GM21381 (cell line): ENCODE data around the gene USP19.

ENCODE experiments used
- ATAC-seq: cut with Tn5 transposase; IDR thresholded peaks from one replicate; pipeline ENCODE4 v1.9.1; 2021; ENCODE audit warnings: mild to moderate bottlenecking, moderate library complexity; ENCODE audit not compliant: unreplicated experiment

USP19 gene

DNA sequence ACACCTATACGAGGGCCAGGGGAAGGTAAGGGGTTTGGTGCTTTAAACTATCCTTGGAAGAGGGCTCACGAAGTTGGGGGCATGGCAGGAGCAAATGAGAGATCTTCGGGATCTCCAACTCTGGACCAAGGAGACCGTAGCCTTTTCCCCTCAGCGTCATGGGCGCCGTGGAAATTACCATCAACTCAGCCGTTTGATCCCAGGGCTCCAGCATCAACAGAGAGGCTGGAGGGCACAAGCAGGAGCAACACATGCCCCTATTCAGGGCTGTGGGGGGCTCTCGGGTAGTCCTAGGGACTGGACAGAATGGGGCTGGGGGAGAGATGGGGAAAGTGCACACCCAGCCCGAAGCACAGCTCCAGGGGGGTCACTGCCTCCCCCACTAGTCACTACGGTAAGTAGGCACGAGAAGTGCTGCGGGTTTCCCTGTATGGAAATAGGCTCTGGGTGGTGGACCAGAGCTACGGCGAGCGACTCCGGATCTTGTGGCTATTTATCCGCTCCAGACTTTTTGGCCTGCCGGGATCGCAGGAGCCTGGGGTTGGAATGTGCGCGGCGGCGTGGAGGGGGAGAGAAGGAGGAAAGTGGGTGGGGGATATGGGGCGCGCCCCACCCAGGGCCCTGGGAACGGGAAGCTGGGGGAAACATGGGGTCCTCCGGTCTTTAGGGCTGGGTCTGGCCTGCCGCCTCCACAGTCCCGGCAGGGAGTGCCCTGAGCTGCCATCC is 12.8 kb upstream of the USP19 start:
- ATAC-seq: no peak

DNA sequence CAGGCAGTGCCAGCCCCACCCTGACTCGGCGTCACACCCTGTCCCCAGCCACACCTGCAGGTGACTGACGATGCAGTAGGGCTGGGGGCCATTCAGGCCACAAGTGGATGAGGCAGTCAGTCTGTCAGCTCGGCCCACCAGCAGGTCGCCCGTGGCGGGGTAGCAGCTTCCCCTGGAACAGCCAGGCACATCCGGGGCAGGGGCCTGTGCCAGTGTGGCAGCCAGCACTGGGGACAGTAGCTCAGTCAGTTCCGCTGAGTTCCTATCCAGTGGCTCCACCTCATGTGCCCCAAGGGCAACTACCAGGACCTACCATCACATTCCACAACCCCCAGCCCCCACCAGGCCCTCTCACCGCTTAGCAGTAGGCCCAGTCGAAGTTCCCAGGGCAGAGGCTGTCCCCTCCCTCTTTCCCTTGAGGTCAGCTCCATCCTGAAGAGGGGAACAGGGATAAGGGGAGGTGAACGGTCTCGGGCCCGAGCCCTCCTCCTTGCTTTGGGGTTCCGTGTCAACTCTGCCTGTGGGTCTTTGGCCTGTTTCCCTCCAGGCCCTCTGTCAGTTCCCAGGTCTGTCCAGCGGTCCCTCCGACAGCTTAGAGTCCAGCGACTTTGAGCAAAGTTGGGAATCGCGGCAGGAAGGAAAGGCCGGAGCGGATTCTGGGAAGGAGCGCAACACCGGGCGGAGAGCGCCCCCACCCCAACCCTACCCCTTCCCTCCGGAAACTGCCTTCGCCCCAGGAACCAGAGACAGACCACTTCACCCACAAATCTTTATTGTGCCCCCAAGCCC is 12.0 kb upstream of the USP19 start, which contains the start of gene LAMB2:
TSS of gene LAMB2 (minus strand) at position 614 of the 789 bp plus-strand sequence. CDS start at position 431, 183 bp downstream.
- ATAC-seq: no peak

DNA sequence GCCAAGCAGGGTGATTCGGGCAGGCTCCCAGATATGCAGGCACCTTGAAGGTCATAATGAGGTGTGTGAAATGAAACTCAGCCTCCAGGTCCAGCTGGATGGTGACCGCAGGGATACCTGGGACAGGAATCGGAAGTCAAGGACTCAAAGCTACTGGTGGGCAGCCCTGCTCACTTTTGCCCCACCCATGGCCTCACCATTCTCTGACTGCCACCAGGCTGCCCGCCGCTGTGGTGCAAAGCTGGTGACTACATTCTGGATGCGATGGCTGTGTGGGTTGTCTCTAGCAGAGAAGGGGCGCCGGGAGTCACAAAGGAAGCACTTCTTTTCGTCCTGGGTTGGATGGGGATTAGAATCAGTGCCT is 11.4 kb upstream of the USP19 start:
- no peak for ATAC-seq

DNA sequence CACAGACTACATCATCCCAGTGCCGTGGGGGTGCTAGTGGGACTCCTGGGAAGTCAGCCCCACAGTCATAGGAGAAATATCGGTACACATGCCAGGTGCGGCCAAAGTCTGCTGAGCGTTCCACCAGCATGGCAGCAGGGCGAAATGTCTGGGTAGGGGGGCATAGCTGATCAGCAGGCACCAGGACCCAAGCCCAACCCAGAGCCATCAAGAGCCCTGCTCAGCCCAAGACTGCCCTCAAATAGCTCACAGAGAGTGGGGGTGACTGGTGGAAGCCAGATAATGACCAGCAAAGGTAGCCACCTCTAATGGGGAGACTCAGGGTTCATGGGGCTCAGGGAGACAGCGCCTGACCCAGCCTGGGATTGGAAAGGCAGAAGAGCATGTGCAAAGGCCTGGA is 11.0 kb upstream of the USP19 start:
- ATAC-seq: no peak

DNA sequence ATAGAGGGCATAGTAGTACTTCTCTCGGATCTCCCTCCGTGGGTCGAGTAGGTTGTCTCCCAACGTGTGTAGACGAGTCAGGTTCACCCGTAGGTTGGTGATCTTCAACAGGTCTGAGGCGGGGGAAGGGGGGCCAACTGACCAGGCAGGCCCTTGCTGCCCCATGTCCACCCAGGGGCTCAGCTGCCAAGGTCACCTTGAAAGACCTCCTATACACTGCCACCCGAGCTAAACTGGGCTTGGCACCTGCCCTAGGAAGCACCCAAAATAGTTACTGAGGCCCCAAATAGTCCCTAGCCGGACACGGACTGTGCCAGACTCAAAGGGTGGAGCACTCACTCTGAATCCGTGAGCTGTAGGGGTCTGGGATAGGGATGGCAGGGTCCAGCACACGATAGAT is 10.4 kb upstream of the USP19 start:
- no peak for ATAC-seq

DNA sequence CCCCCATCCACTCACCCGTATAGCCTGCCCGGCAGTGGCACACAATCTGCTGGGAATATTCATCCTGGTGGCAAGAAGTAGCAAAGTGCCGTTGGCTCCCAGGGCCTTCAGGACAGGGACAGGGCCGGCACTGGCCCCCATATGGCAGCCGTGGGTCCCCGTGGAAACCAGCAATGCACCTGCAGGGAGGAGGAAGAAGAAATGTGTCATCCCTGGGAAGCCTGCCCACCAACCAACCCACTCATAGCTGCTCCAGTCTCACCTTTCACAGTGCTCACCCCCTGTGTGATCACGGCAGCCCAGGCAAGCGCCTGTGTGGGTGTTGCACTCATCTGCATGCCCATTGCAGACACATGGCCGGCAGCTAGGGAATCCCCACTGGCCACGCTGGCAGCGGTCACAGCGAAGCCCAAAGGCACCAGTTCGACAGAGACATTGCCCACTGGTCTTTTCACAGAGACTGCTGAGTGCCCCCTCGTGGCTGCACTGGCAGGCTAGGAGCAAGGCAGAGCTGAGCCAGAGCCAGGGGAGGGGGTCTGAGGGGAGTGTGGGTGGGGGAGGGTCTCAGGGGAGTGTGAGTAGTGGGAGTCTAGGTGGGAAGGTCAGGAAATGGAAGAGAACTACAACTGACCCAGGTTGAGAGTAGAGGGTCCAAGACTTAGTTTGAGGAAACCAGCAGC is 4.5 kb upstream of the USP19 start:
- ATAC-seq: no peak

DNA sequence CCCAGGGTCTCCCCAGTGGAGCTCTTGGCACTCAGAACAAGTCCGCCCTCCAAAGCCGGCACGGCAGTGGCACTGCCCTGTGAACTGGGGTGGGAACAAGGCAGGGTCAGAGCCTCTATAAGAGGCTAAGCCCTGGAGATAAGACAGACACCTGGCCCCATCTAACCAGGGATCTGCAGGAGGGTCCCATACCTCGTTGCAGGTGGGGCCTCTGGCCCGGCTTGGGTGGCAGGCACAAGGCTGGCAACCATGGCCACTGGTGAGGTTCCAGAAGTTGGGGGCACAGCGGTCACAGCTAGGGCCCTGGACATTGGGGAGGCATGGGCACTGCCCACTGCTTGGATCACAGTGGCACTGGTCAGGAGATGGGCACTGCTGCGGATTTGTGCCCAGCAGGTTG is 3.6 kb upstream of the USP19 start:
- ATAC-seq: no peak

DNA sequence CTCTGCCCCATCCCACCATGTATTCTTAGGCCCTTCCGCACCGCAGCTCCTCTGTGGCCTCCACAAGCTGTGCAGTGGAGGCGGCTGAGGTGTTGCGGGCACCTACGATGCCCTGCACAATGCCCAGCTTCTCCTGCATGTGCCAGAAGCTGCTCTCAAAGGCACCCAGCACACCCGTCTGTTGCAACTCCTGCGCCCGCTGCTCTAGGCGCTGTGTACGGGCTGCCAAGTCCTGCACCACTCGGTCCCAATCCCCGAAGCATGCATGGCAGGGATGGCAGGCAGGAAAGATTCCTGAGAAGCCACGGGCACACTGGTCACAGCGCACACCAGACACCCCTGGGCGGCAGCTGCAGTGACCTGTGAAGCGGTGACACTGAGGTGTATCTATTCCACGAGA is 3.1 kb upstream of the USP19 start:
- no peak for ATAC-seq

DNA sequence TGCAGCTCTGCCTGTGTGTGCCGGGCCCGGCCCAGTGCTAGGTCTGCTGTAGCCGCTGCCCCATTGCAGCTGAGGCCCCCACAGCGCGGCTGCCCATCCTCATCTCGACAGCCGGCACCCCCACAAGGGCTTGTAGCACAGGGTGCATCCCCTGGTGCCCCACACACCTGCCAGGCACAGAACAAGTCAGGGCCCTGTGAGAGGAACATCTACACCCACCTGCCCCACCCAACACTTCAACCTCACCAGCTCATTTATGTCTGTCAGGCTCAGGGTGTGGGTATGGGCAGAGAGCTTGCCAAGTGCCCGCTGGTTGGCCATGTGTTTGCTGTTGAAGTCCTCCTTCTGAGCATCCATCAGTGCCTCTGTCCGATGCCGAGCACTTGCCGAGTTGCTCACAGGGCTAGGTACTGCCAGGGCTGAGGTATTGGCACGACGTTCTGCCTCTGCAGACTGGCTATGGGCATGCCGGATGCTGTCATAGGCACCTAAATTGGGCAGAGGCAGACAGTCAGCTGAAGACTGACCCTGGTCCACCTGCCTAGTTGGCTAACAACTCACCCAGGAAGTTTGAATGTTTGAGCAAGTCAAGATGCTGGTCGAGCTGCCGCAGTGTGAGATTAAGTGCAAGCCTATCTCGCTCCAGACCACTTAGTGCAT is 2.4 kb upstream of the USP19 start:
- ATAC-seq: no peak

DNA sequence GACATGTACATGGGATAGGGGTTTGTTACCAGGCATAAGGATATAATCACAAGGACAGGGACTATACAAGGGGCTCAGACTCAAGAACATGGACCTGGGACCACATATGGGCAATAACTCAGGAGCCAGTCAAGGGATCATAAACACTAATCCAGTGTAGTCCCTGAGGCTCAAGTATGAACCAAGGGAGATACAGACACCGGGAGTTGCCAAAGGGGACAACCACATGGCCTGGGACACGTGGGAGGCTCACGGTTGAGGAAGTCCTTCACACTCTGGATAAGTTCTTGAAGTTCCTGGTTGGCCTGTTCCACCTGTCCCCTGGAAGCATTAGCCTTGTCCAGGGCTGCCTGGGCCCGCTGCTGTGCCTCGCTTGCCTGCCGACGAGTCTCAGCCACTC is 1.8 kb upstream of the USP19 start:
- ATAC-seq: no peak

DNA sequence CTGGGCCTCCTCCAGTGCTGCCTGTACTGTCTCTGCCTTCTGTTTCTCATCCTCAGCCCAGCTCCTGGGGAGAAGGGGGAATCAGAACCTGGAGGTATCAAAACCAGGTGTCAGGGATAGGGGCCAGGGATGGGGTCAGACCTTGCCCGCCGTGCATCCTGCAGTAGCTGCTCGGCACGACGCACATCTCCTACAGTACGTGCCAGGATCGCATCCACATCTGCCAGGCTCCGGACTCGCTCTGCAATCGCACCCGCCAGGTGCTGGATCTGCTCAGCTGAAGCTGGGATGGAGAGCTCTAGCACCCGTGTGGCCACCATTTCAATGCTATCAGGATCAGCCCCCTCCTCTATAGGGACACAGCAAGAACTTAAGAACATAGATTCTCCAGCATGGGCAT is 1.4 kb upstream of the USP19 start:
- ATAC-seq: no peak

DNA sequence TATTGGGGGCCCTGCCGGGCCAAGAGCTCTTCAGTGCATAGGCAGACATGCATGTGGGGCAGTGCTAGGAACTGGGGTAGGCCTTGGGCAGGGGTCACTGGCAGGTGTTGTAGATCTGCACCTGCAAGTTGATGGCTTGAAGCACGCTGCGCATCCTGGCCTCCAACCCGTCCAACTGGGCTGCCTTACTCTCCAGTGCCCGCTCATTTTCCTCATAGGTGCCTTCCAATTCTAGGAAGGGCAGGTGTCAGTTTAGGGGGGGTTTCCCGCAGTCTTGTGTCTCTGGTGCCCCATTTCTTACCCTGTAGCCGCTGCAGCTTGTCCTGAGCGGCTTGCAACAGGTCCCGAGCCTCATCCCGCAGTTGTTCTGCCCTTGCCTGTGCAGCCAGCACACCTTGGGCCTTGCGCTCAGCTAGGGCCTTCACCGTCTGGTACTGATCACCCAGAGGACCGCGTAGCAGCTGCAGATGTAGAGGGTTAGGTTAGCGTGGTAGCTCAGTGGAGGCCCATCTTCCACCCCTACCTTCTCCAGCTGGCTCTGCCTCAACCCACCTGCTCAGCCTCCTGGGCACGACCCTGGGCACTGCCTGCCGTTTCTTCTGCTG is 611 bp upstream of the USP19 start:
- ATAC-seq: peak; percentile 6

DNA sequence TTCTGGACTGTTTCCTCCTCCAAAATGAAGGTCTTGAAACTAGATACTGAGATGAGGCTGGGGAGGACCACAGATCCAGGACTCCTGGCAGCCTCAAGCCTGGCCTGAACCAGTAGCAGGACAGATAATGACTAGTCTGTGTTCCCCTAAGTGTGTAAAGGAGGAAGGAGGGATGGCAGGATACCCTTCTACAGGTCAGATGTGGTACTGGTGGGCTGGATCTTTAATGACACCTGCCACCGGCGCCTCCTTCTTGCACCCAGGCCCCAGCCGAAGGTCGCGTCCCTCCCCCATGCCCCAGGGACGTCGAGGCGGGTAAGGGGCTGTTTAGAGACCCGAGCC is 556 bp downstream of the USP19 start:
- ATAC-seq: no peak

DNA sequence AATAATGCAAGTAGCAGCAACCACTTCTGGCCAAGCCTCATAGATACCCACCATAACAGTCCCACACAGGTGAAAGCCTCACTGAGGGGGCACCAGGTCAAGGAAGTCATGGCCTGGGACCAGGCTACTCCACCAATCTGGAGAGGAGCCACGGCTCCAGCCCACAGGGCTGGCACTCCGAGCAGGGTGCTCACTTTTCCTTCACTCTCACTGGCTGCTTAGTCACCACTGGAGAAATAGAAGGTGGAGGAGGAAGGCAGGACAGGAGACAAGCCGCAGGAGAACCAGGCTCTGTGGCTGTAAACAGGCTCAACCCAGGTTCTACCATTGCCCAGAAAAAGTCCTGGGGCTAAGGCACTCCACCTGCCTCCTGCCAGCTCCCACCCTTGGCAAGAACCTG is 1.2 kb downstream of the USP19 start:
- ATAC-seq: no peak

DNA sequence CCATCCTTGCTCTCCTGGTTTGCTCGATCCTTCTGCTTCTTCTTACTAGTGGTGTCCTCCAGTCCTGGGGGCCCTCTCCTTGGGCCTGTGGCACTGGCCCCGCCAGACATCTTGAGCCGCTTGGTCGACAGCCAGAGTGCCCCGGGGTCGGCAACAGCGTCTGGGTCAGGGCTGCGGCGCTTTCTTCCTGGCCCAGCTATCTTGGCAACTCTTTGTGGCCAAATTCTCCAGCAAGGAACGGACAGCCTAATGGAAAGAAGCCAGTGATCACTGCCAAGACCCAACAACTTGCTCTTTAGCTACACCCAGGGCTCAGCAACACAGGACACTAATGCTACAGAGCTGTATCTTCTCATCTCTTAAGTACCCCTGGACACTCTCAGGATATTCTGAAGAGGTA is 1.6 kb downstream of the USP19 start:
- ATAC-seq: no peak

DNA sequence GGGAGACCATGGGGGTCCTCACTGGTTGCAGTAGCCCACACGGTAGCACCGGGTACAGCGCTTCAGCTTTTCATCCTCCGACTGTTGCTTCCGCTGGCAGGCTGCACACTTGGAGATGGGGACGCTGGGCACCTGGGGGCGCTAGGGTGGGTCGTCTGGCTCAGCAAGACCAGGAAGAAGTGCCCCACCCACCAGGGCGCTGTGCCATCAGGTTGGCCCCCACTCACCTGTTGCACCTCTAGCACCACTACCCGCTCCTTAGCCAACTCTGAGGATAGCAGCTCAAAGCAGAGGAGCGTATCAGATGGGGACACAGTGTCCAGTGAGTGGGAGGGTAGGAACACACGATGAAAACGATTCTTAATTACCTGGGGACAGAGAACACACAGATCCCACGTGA is 8.4 kb downstream of the USP19 start:
- no peak for ATAC-seq

DNA sequence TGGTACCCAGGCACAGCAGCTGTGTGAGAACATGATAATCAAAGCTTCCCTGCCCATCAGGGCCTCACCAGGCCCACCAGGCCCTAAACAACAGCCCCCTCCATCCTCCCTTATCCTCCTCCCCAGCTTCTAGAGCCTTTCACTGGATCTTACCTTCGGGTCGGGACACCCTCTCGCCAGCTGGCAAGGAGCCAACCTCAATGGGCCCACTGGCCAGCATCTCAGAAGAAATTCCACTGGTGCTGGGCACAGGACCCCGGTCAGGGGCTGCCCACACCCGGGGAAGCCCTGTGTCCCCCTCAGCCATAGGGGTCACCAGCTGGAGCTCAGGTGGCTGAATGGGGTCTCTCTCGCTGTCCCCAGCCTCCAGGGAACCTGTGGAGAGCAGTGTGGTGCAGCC is 9.3 kb downstream of the USP19 start:
- no peak for ATAC-seq

DNA sequence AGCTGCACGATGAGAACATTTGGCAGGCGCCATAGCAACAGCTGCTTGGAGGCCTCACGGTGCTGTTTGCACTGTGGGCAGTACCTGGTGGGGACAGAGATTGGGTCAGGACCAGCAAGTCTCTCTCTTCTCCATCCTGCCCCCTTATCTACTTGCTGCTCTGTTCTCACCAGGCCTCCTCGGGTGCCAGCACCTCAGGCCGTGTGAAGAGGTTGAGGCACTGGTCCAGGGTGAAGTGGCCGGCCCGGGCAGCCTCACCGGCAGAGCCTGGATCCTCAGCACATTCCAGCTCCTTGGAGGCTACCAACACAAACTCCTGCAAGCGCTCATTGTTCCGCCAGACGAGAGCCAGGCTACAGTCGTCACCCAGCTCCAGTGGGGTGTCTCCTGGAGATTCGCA is 9.8 kb downstream of the USP19 start:
- ATAC-seq: no peak

DNA sequence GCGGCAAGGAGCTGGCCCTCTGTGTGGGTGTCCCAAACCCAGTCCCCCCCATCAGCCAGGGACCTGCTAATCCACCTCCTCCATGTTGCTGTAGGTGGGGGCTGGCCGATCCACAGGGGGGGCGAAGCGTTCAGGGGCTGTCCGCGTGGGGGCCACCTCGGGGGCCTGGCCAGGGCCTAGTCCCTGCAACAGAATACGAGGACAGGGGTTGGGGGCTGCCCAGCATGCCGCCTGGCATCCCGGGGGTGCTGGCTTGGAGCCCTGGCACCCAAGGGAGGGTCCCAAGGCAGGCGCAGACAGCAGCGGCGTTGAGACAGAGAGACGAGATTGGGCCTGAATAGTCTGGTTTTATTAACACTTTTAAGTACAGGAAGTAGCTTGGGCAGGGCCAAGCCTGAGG is 12.3 kb downstream of the USP19 start:
- no peak for ATAC-seq

DNA sequence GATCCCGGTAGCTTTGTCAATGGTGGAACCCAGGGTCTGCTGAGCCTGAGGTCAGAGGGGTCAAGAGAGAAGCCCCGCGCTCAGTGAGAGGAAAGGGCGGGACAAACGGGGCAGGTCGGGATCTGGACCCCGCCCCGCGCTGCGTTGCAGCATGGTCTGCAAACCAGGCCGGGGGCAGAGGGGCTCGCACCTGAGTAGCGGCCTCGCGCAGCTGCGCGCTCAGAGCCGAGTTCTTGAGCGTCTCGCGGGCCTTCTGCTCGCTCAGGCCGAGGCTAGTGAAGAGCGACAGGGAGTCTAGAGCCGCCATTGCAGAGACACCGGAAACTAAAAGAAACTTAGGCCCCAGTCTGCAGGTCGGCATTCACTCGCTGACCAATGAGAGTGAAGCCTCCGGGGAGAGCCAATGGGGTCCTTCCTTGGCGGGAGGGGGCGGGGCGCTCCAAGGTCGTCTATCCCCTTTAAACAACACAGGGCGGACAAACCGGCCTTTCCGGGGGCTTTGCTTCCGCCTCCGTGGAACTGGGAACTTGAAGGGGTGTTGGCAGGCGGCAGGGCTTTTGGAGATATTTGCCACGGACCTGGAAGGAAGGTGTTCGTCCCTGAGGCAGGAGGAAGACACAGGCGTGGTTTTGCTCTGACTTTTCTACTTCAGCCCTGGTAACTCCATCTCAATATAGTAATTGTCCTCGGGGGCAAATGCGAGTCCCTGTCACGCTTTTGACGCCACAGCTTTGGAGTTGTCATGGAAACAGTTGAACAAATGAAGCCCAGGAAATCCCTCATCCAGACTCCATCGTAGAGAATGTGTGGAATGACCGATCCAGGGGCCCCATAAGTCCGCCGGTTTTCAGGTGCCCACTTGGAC is 16.0 kb downstream of the USP19 start, which contains the start of gene QARS1:
TSS of gene QARS1 (minus strand) at position 331 of the 865 bp plus-strand sequence. CDS start at position 307, 24 bp downstream.
- peak; percentile 81 for ATAC-seq
